Transverse colon (tissue), 4 donors: ENCODE results near the gene TMC3. TPM values are rescaled to one million over a fixed set of nuclear protein-coding genes. Genes with fewer than 3 reads are reported as not detected.

Source experiments
- DNase-seq: peaks from one replicate; pipeline ENCODE4 v3.0.0-alpha.2; 2019
- H3K27ac ChIP-seq, 4 donors: fragments of 200-600 bp; sonication (generic); 2 replicates each; pipeline ENCODE4 v1.5.1; 2016 to 2018; ENCODE audit warnings: inconsistent platforms in 4 of 4
- H3K27me3 ChIP-seq: fragments of 200-600 bp; sonication (generic); 2 replicates; pipeline ENCODE4 v1.5.1; 2017; ENCODE audit warnings: inconsistent platforms
- H3K36me3 ChIP-seq, 4 donors: fragments of 200-600 bp; sonication (generic); 2 replicates each; pipeline ENCODE4 v1.5.1; 2017 to 2019; ENCODE audit warnings: inconsistent platforms in 4 of 4
- H3K4me1 ChIP-seq, 4 donors: fragments of 200-600 bp; sonication (generic); 2 replicates each; pipeline ENCODE4 v1.5.1; 2017 to 2020; ENCODE audit warnings: inconsistent platforms in 4 of 4
- H3K4me3 ChIP-seq, 4 donors: fragments of 200-600 bp; sonication (generic); 1 replicate in 1 of 4; 2 replicates in 3 of 4; pipeline versions ENCODE4 v1.5.1 to v1.6.1; 2017 to 2019; ENCODE audit warnings: inconsistent platforms in 4 of 4
- H3K9me3 ChIP-seq, 2 donors: fragments of 200-600 bp; sonication (generic); 2 replicates each; pipeline ENCODE4 v1.5.1; 2017 to 2019; ENCODE audit warnings: inconsistent platforms in 2 of 2
- CTCF ChIP-seq, 5 experiments: fragments of 200-600 bp in 3 of 5; fragments of 450-650 bp in 2 of 5; sonication (generic) in 3 of 5; IDR thresholded peaks; 1 replicate in 2 of 5; 2 replicates in 3 of 5; pipeline ENCODE4 v1.5.1; 2016 to 2017; ENCODE audit warnings: antibody characterized with exemption in 5 of 5, inconsistent platforms in 3 of 5, mild to moderate bottlenecking in 2 of 5, moderate library complexity in 1 of 5
- EP300 ChIP-seq: sonication (generic); formaldehyde crosslinking; IDR thresholded peaks from one replicate; pipeline ENCODE4 v1.6.1; 2017; ENCODE audit warnings: antibody characterized with exemption, low read depth
- POLR2A ChIP-seq: fragments of 450-650 bp; IDR thresholded peaks from one replicate; pipeline ENCODE4 v1.6.1; 2016; ENCODE audit warnings: antibody characterized with exemption, mild to moderate bottlenecking, moderate library complexity
- POLR2AphosphoS5 ChIP-seq, 3 donors: sonication (generic); formaldehyde crosslinking; IDR thresholded peaks; one replicate each; pipeline ENCODE4 v1.6.1; 2016; ENCODE audit warnings: antibody characterized with exemption in 3 of 3
- WGBS, 2 donors: methylation state at CpG; one replicate each; pipeline ENCODE4 v1.1.5; 2018; ENCODE audit warnings: low coverage in 1 of 2; 5-methylcytosine and 5-hydroxymethylcytosine counted together
- in situ Hi-C, 4 donors: fragments of 200-750 bp; cut with MboI; loops; one replicate each; pipeline versions ENCODE4 v1.15.0 to v1.15.1; 2017; ENCODE audit warnings: low sequenced_read_pairs in 3 of 4, low pct_ligation_motif_present in 1 of 4, low pct_unique_long_range_greater_than_20kb in 1 of 4
- intact Hi-C: fragments of 100-400 bp; cut with DNase I; formaldehyde crosslinking; loops from one replicate; pipeline ENCODE4 v1.15.1; 2023; ENCODE audit warnings: low total_unique reads
- total RNA-seq, 4 donors: library from RNA; depleted of rRNA; stranded (reverse); fragments of >200 nt; gene quantifications; one replicate each; pipeline ENCODE4 v1.1.0, GENCODE V29; 2016

Gene TMC3
- total RNA-seq, 4 donors from 2014 or later, result 0.14 to 0.64 TPM; not detected in 2

GRCh38 chr15:81292523-81293001, 81.5 kb downstream of the TMC3 start:
- WGBS, 2 donors, result 72% methylated on average over 9 of the region's 12 CpGs; no CpG with 5 or more reads in 1 of the 2 donors
- DNase-seq, result peak; percentile 71
- no peaks in the 10 kb centered on the region for H3K9me3 ChIP-seq
- no peak overlapping the region for H3K4me3 ChIP-seq
- H3K36me3 ChIP-seq, result no peaks in the 10 kb centered on the region
- in situ Hi-C loops (no loop called here), intact Hi-C loops (no loop called here)
- H3K27me3 ChIP-seq, result no peaks in the 10 kb centered on the region
- peak overlapping the region; percentile 62 to 83 (median 72) for H3K27ac ChIP-seq
- no peak for TF ChIP-seq CTCF (IDR thresholded peaks at IDR 0.05)
- TF ChIP-seq POLR2AphosphoS5 (IDR thresholded peaks at IDR 0.05), result peak in 2 of 3 donors; percentile 13 to 74
- TF ChIP-seq POLR2A, result peak; percentile 44
- peaks cover 0 to 19% (median 7%) of the 10 kb centered on the region in 4 donors for H3K4me1 ChIP-seq

- H3K27ac ChIP-seq, result peak overlapping the region; percentile 62 to 83 (median 72)
Measured at GRCh38 chr15:81291916-81292522, 82.0 kb downstream of the TMC3 start.

GRCh38 chr15:81289910-81290309, 84.1 kb downstream of the TMC3 start:
- Histone ChIP-seq H3K36me3 (no peaks in the 10 kb centered on the region), H3K9me3 (no peaks in the 10 kb centered on the region), H3K27ac (no peak overlapping the region), H3K4me3 (no peak overlapping the region), H3K4me1 (peaks cover 0 to 9% (median 5%) of the 10 kb centered on the region in 4 donors), H3K27me3 (no peaks in the 10 kb centered on the region)
- DNase-seq, result no peak
- intact Hi-C loops, result no loop called here
- WGBS, 2 donors, result 90 to 98% methylated on average over 4 of the region's 4 CpGs
- TF ChIP-seq EP300 (no peak), POLR2A (no peak), POLR2AphosphoS5 (IDR thresholded peaks at IDR 0.05) (no peak), CTCF (IDR thresholded peaks at IDR 0.05) (no peak)
- in situ Hi-C loops, result no loop called here

More at GRCh38 chr15:81291916-81292522, 82.0 kb downstream of the TMC3 start:
- intact Hi-C loops, result no loop called here
- in situ Hi-C loops, result no loop called here
- 81 to 90% methylated on average over 2 to 5 of the region's 5 CpGs for WGBS, 2 donors
- no peaks in the 10 kb centered on the region for H3K9me3 ChIP-seq
- no peaks in the 10 kb centered on the region for H3K36me3 ChIP-seq
- TF ChIP-seq POLR2A, result no peak
- TF ChIP-seq POLR2AphosphoS5 (IDR thresholded peaks at IDR 0.05), result no peak
- TF ChIP-seq CTCF (IDR thresholded peaks at IDR 0.05), result no peak
- no peak for TF ChIP-seq EP300
- peak; percentile 19 for DNase-seq
- no peak overlapping the region for H3K4me3 ChIP-seq
- H3K4me1 ChIP-seq, result peaks cover 0 to 19% (median 7%) of the 10 kb centered on the region in 4 donors
- H3K27me3 ChIP-seq, result no peaks in the 10 kb centered on the region

- in situ Hi-C loops (no loop called here), intact Hi-C loops (no loop called here)
- no peaks in the 10 kb centered on the region for H3K9me3 ChIP-seq
- no peaks in the 10 kb centered on the region for H3K27me3 ChIP-seq
- DNase-seq, result no peak
- no peak overlapping the region for H3K27ac ChIP-seq
- no peak overlapping the region for H3K4me3 ChIP-seq
- 80 to 96% methylated on average over 5 to 8 of the region's 8 CpGs for WGBS, 2 donors
- no peak for TF ChIP-seq CTCF (IDR thresholded peaks at IDR 0.05)
- no peak for TF ChIP-seq EP300
- TF ChIP-seq POLR2A, result no peak
- TF ChIP-seq POLR2AphosphoS5 (IDR thresholded peaks at IDR 0.05), result no peak
- H3K4me1 ChIP-seq, result peaks cover 0 to 4% (median 0%) of the 10 kb centered on the region in 4 donors
- H3K36me3 ChIP-seq, result no peaks in the 10 kb centered on the region
Measured at GRCh38 chr15:81288616-81289015, 85.4 kb downstream of the TMC3 start.
